DND-41 (cell line): ENCODE measurements around the gene STAG1.
A peak's percentile ranks its signal among the peaks of the same experiment; 100 is the strongest.

Experiments used
- ATAC-seq: fragments of 200-7000 bp; cut with Tn5 transposase; 3 replicates; pipeline ENCODE4 v1.9.1; 2021; ENCODE audit warnings: low read depth; ENCODE audit not compliant: insufficient read depth
- DNase-seq: peaks from one replicate; pipeline ENCODE4 v3.0.0-alpha.2; 2020
- H2AFZ ChIP-seq: 2 replicates; pipeline ENCODE4 v1.6.0; 2012; ENCODE audit warnings: low read depth, low read length
- H3K27ac ChIP-seq: 2 replicates; pipeline ENCODE4 v1.5.1; 2012; ENCODE audit warnings: low read length, inconsistent platforms
- H3K27me3 ChIP-seq: fragments of 200-600 bp; sonication (generic); 2 replicates; pipeline ENCODE4 v1.6.0; 2012; ENCODE audit warnings: low read length, mild to moderate bottlenecking, inconsistent platforms; ENCODE audit not compliant: insufficient read depth, poor library complexity
- H3K36me3 ChIP-seq: 2 replicates; pipeline ENCODE4 v1.5.1; 2012; ENCODE audit warnings: low read length, inconsistent platforms; ENCODE audit not compliant: insufficient read depth
- H3K4me1 ChIP-seq: 2 replicates; pipeline ENCODE4 v1.5.1; 2012; ENCODE audit warnings: mild to moderate bottlenecking, low read length; ENCODE audit not compliant: insufficient read depth
- H3K4me2 ChIP-seq: 2 replicates; pipeline ENCODE4 v1.6.0; 2012; ENCODE audit warnings: mild to moderate bottlenecking, moderate library complexity, low read length, inconsistent platforms; ENCODE audit not compliant: insufficient read depth
- H3K4me3 ChIP-seq, 2 experiments: fragments of 200-600 bp in 1 of 2; shearing (Covaris generic) in 1 of 2; 2 replicates each; pipeline ENCODE4 v1.5.1; 2012 to 2016; ENCODE audit warnings: inconsistent platforms in 2 of 2, low read length in 2 of 2, mild to moderate bottlenecking in 2 of 2, low read depth in 1 of 2, moderate library complexity in 1 of 2
- H3K79me2 ChIP-seq: 2 replicates; pipeline ENCODE4 v1.6.0; 2012; ENCODE audit warnings: low read length, inconsistent platforms; ENCODE audit not compliant: insufficient read depth
- H3K9ac ChIP-seq: 2 replicates; pipeline ENCODE4 v1.6.0; 2012; ENCODE audit warnings: low read depth, mild to moderate bottlenecking, inconsistent platforms, low read length, moderate library complexity
- H3K9me3 ChIP-seq: 2 replicates; pipeline ENCODE4 v1.5.1; 2012; ENCODE audit warnings: low read length, moderate library complexity, mild to moderate bottlenecking, inconsistent platforms; ENCODE audit not compliant: insufficient read depth, severe bottlenecking
- H4K20me1 ChIP-seq: 2 replicates; pipeline ENCODE4 v1.6.0; 2012; ENCODE audit warnings: low read length; ENCODE audit not compliant: insufficient read depth
- CTCF ChIP-seq: IDR thresholded peaks from 2 replicates; pipeline ENCODE4 v1.5.1; 2012; ENCODE audit warnings: borderline replicate concordance, low read length, moderate library complexity, mild to moderate bottlenecking; ENCODE audit not compliant: poor library complexity, severe bottlenecking; ENCODE audit errors: extremely low read depth
- EZH2 ChIP-seq: IDR thresholded peaks from 3 replicates; pipeline ENCODE4 v1.6.1; 2012; ENCODE audit warnings: borderline replicate concordance, low read depth, mild to moderate bottlenecking, moderate library complexity, low read length, inconsistent platforms; ENCODE audit not compliant: severe bottlenecking

Gene STAG1

GRCh38 chr3:136366289-136366688 lies 385.9 kb downstream of the STAG1 start:
- Histone ChIP-seq H3K27ac (no peak overlapping the region), H3K36me3 (peaks cover 49% of the 10 kb centered on the region), H2AFZ (no peak overlapping the region), H4K20me1 (no peaks in the 10 kb centered on the region), H3K4me1 (no peaks in the 10 kb centered on the region), H3K4me2 (no peak overlapping the region), H3K79me2 (no peaks in the 10 kb centered on the region), H3K27me3 (no peaks in the 10 kb centered on the region), H3K4me3 (no peak overlapping the region), H3K9ac (no peak overlapping the region), H3K9me3 (no peaks in the 10 kb centered on the region)
- no peak for TF ChIP-seq EZH2
- no peak for TF ChIP-seq CTCF
- ATAC-seq, result no peak
- no peak for DNase-seq

- H3K27ac ChIP-seq, result no peak overlapping the region
- no peak for TF ChIP-seq EZH2
- TF ChIP-seq CTCF, result no peak
- no peak overlapping the region for H3K9ac ChIP-seq
- H3K4me1 ChIP-seq, result no peaks in the 10 kb centered on the region
- H4K20me1 ChIP-seq, result no peaks in the 10 kb centered on the region
- no peaks in the 10 kb centered on the region for H3K9me3 ChIP-seq
- H2AFZ ChIP-seq, result no peak overlapping the region
- peaks cover 54% of the 10 kb centered on the region for H3K36me3 ChIP-seq
- ATAC-seq (no peak), DNase-seq (no peak)
- H3K4me2 ChIP-seq, result no peak overlapping the region
- H3K79me2 ChIP-seq, result no peaks in the 10 kb centered on the region
- H3K27me3 ChIP-seq, result no peaks in the 10 kb centered on the region
- H3K4me3 ChIP-seq, result no peak overlapping the region
Measured at GRCh38 chr3:136353461-136353860, 398.7 kb downstream of the STAG1 start.

- Histone ChIP-seq H3K4me1 (no peaks in the 10 kb centered on the region), H3K79me2 (no peaks in the 10 kb centered on the region), H4K20me1 (no peaks in the 10 kb centered on the region), H3K9me3 (no peaks in the 10 kb centered on the region), H3K36me3 (peaks cover 61% of the 10 kb centered on the region), H3K27me3 (no peaks in the 10 kb centered on the region), H3K27ac (no peak overlapping the region), H3K4me2 (no peak overlapping the region), H3K4me3 (no peak overlapping the region), H3K9ac (no peak overlapping the region), H2AFZ (no peak overlapping the region)
- TF ChIP-seq EZH2 (no peak), CTCF (peak; percentile 25)
- ATAC-seq (no peak), DNase-seq (no peak)
Measured at GRCh38 chr3:136351905-136352304, 400.3 kb downstream of the STAG1 start.

DNA sequence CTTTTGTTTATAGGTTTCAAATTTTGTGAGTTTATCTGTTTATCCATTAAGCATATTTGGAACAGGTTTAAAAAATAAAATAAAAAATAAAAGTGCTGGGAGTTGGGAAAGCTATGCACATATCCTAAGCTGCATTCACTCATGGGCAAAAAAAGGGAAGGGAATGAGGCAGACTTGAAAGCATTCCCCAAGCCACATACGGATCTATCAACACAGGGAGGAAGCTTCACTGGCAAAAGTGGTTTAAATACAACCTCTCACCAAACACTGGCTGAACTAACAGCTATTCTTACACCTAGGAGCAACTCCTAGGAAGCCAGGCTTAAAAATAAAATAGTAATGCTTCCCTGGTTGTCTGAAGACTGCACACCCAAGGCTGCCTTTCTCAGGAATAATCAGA lies 400.8 kb downstream of the STAG1 start:
- Histone ChIP-seq H3K4me1 (no peaks in the 10 kb centered on the region), H3K79me2 (no peaks in the 10 kb centered on the region), H3K36me3 (peaks cover 65% of the 10 kb centered on the region), H3K9me3 (no peaks in the 10 kb centered on the region), H3K4me2 (no peak overlapping the region), H3K27me3 (no peaks in the 10 kb centered on the region), H3K27ac (no peak overlapping the region), H3K9ac (no peak overlapping the region), H3K4me3 (no peak overlapping the region), H4K20me1 (no peaks in the 10 kb centered on the region), H2AFZ (no peak overlapping the region)
- DNase-seq, result no peak
- ATAC-seq, result no peak
- TF ChIP-seq EZH2 (no peak), CTCF (no peak)
